NT2/D1 (cell line): ENCODE measurements around the gene ME1.

Experiments used
- YY1 ChIP-seq: IDR thresholded peaks from 2 replicates; pipeline ENCODE4 v1.6.1; 2011; ENCODE audit not compliant: insufficient read length, insufficient read depth
- ZNF274 ChIP-seq: IDR thresholded peaks from 2 replicates; pipeline ENCODE4 v1.6.1; 2011; ENCODE audit warnings: mild to moderate bottlenecking, low read depth, low read length

DNA sequence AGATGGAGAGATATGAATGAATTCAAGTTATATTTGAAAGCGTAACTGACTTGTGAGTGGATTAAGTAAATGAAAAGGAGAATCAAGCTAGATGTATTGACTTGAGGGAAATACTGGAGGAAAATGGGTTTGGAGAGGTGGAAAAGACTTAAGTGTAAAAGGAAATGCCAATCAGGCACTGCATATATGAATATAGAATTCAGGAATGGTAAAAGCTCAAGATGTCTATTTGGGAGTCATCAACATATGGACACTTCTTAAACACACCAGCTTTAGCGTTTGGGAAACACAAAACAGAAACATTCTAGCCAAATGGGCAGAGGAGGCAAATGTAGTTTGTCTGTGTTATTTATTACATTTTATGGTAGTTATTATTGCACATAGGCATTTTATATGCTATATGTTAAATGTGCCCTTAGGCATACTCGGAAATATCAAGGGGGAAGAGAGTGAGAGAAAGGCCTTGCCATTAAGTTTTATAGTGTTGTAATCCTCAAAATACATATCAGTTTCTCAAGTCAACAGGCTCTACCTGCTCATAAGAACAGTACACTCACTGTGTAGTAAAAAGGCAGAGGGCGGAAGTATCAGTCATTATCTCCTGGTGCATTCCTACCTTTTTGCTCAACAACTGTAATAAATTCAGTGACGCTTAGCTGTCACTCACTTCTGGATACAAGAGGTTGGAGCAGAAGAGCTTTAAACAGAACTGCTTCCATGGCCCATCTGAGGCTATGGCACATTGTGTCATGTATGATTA, 33.7 kb upstream of the ME1 start:
- TF ChIP-seq YY1 (no peak), ZNF274 (no peak)
